ENCODE results near the gene CDSN. TPM values are rescaled to one million over a fixed set of nuclear protein-coding genes. Genes with fewer than 3 reads are reported as not detected.

Gene CDSN
- polyA plus RNA-seq, 1 donor (not counting 4 experiments of a cell fraction or from before 2014, with no cell fraction given), result 4.0 TPM

DNA sequence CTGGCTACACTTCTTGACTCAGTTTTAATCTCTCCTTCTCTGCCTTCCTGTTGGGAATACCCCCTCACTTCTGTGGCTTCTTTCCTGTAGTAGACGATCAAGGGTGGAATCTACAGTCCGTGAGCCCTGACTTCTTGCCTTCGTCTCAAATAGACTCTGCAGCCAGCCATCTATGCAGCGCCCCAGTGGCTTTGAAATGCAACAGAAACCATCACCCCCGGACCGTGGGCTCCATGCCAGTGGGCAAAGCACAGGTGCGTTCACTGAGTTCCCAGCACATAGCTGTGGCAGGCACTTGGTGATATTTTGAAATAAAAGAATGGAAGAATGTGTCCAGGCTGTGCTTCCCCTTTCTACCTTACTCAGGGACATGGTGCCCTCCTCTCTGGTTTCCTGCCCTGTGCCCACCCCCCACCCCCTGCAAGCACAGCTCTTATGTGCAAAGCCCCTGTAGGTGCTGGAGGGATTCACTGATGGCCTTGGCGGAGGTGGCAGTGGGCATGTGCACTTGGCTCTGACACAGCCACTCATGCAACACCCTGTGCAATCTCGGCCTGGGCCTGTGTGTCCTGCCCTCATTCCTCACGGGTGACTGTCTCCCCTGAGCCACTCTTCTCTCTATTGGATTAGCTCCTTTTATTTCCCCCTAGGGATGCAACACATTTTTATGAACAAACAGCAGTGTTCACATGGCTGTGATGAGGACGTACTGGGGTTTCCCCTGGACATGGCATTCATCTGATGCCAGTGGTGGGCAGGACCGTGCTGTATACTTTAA is 5.5 kb upstream of the CDSN start:
- dilution Hi-C loops (cut with MboI; ENCODE audit: extremely low pct_ligation_motif_present, low sequenced_read_pairs), result no loop called here
- no peaks in the 10 kb centered on the region for H3K27me3 ChIP-seq (ENCODE audit: control insufficient read depth, extremely low read depth, insufficient read depth, low read length)
- peak overlapping the region; percentile 34 for H3K27ac ChIP-seq (ENCODE audit: control insufficient read depth, insufficient read depth, low read length)
- H2AFZ ChIP-seq (ENCODE audit: control insufficient read depth, low read length), result no peak overlapping the region
- no peaks in the 10 kb centered on the region for H3K9me3 ChIP-seq (ENCODE audit: control insufficient read depth, low read depth, low read length)
- DNase-seq (ENCODE audit: low read depth, low spot score), result no peak
- H3K4me1 ChIP-seq (ENCODE audit: control insufficient read depth, extremely low read depth, insufficient read depth, low read length), result peaks cover 36% of the 10 kb centered on the region
- H3K9ac ChIP-seq (ENCODE audit: control insufficient read depth, extremely low read depth, insufficient read depth, low read length), result peak overlapping the region; percentile 59
- H3K36me3 ChIP-seq (ENCODE audit: control insufficient read depth in 2 of 2, extremely low read depth in 1 of 2, insufficient read depth in 2 of 2, low read length in 2 of 2), result peaks cover 5 to 8% of the 10 kb centered on the region in 2 experiments
- H3K4me3 ChIP-seq (ENCODE audit: control insufficient read depth in 2 of 3, extremely low read depth in 1 of 3, insufficient read depth in 2 of 3, low read depth in 1 of 3, low read length in 3 of 3), result no peak overlapping the region
- no peaks in the 10 kb centered on the region for H3K79me2 ChIP-seq (ENCODE audit: control insufficient read depth, insufficient read depth, low read length)
- TF ChIP-seq EZH2 (IDR thresholded peaks at IDR 0.05; ENCODE audit: low read length), result no peak
- TF ChIP-seq, protein P1, sequence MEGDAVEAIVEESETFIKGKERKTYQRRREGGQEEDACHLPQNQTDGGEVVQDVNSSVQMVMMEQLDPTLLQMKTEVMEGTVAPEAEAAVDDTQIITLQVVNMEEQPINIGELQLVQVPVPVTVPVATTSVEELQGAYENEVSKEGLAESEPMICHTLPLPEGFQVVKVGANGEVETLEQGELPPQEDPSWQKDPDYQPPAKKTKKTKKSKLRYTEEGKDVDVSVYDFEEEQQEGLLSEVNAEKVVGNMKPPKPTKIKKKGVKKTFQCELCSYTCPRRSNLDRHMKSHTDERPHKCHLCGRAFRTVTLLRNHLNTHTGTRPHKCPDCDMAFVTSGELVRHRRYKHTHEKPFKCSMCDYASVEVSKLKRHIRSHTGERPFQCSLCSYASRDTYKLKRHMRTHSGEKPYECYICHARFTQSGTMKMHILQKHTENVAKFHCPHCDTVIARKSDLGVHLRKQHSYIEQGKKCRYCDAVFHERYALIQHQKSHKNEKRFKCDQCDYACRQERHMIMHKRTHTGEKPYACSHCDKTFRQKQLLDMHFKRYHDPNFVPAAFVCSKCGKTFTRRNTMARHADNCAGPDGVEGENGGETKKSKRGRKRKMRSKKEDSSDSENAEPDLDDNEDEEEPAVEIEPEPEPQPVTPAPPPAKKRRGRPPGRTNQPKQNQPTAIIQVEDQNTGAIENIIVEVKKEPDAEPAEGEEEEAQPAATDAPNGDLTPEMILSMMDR (optimal IDR thresholded peaks at IDR 0.05 in 1 of 3, IDR thresholded peaks at IDR 0.05 in 1 of 3, conservative IDR thresholded peaks at IDR 0.05 in 1 of 3; ENCODE audit: extremely low read depth in 1 of 3, insufficient read depth in 2 of 3, low read length in 3 of 3), result no peak
- H4K20me1 ChIP-seq (ENCODE audit: control insufficient read depth, extremely low read depth, insufficient read depth, low read length), result no peaks in the 10 kb centered on the region
- peak overlapping the region; percentile 63 for H3K4me2 ChIP-seq (ENCODE audit: control insufficient read depth, extremely low read depth, insufficient read depth, low read depth, low read length)
- no peaks in the 10 kb centered on the region for H3K9me1 ChIP-seq (ENCODE audit: control insufficient read depth, extremely low read depth, insufficient read depth, low read length)
- FAIRE-seq, result no peak

DNA sequence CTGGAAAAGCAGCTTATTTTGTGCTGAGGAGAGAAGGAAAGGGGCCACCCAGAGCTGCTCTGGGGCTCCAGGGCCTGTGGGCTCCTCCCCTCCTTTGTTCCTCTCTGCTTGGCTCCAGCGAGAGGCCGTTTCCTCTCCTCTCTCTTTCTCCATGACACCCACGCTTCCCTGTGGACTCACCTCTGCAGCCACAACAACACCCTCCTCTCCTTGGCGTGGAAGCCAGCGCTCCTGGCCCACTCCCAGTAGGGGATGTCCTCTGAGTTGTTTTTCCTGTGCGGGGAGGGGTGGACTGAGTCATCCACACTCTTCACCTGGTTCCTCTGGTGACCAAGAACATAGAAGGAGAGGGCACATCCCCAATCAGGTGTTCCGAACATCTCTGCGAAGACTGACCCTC is 4.9 kb upstream of the CDSN start:
- Histone ChIP-seq H3K36me3 (ENCODE audit: control insufficient read depth in 2 of 2, extremely low read depth in 1 of 2, insufficient read depth in 2 of 2, low read length in 2 of 2) (peaks cover 5 to 8% of the 10 kb centered on the region in 2 experiments), H3K4me1 (ENCODE audit: control insufficient read depth, extremely low read depth, insufficient read depth, low read length) (peaks cover 36% of the 10 kb centered on the region), H3K9ac (ENCODE audit: control insufficient read depth, extremely low read depth, insufficient read depth, low read length) (peak overlapping the region; percentile 63), H3K4me3 (ENCODE audit: control insufficient read depth in 2 of 3, extremely low read depth in 1 of 3, insufficient read depth in 2 of 3, low read depth in 1 of 3, low read length in 3 of 3) (peak overlapping the region in 1 of 3 experiments; percentile 38), H3K9me3 (ENCODE audit: control insufficient read depth, low read depth, low read length) (no peaks in the 10 kb centered on the region), H2AFZ (ENCODE audit: control insufficient read depth, low read length) (no peak overlapping the region), H3K79me2 (ENCODE audit: control insufficient read depth, insufficient read depth, low read length) (no peaks in the 10 kb centered on the region), H3K27me3 (ENCODE audit: control insufficient read depth, extremely low read depth, insufficient read depth, low read length) (no peaks in the 10 kb centered on the region), H3K27ac (ENCODE audit: control insufficient read depth, insufficient read depth, low read length) (peak overlapping the region; percentile 34), H4K20me1 (ENCODE audit: control insufficient read depth, extremely low read depth, insufficient read depth, low read length) (no peaks in the 10 kb centered on the region), H3K4me2 (ENCODE audit: control insufficient read depth, extremely low read depth, insufficient read depth, low read depth, low read length) (peak overlapping the region; percentile 63), H3K9me1 (ENCODE audit: control insufficient read depth, extremely low read depth, insufficient read depth, low read length) (no peaks in the 10 kb centered on the region)
- TF ChIP-seq, protein P1 (optimal IDR thresholded peaks at IDR 0.05 in 1 of 3, IDR thresholded peaks at IDR 0.05 in 1 of 3, conservative IDR thresholded peaks at IDR 0.05 in 1 of 3; ENCODE audit: extremely low read depth in 1 of 3, insufficient read depth in 2 of 3, low read length in 3 of 3), result no peak
- no peak for TF ChIP-seq EZH2 (IDR thresholded peaks at IDR 0.05; ENCODE audit: low read length)
- DNase-seq (ENCODE audit: low read depth, low spot score), result peak; percentile 73
- dilution Hi-C loops (cut with MboI; ENCODE audit: extremely low pct_ligation_motif_present, low sequenced_read_pairs), result no loop called here
- FAIRE-seq, result peak; percentile 90
